Measurements from ENCODE around the gene RASAL2.

DNA sequence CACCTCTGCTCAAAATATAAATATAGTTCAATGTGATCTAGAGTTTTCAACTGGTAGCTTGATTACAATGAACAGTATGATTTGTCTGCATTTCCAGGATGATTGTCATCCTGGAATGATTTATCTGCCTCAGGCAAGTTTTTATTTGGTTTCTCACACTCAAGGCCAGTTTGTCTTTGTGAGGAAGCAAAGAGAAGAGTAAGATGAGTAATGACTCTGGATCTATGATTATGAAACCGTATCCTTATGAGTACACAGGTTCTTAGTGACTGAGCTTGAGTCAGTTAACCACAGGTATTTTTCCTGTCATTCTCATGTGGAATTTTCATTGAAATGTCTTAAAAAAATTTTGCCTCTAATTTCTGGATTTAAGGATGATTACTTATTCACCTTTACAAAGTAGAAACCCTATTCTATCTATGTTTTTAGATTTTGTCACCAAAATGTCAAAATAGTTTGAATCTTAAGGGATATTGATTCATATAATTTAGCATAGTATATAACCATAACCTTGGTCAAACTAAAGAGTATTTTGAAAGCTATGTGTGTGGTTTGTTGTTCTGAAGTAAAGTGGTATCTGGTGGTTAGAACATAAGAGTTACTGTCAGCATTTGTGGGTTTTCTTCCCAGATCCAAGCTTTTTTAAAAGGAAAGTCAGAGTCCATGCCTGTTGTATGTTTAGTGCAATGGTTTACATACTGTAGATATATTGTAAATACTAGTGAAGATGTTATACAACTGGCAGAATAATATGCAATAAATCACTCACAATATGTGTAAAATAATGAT is 145.0 kb downstream of the RASAL2 start:
- TF ChIP-seq FOXM1 (IDR thresholded peaks at IDR 0.05; ENCODE audit: borderline replicate concordance) (no peak), HDGF (IDR thresholded peaks at IDR 0.05; ENCODE audit: borderline replicate concordance) (no peak)

Measured in HEK293T (cell line).